ENCODE results near the gene LRRFIP2. TPM values are rescaled to one million over a fixed set of nuclear protein-coding genes. Genes with fewer than 3 reads are reported as not detected.
"Not testable (repeated sequence)": the region's sequence is repeated elsewhere in the genome, so short reads cannot be mapped to it uniquely, and the experiment has no call there.

Gene LRRFIP2
- total and polyA plus RNA-seq, 11 donors = 67.7 to 161 (median 112) TPM

DNA sequence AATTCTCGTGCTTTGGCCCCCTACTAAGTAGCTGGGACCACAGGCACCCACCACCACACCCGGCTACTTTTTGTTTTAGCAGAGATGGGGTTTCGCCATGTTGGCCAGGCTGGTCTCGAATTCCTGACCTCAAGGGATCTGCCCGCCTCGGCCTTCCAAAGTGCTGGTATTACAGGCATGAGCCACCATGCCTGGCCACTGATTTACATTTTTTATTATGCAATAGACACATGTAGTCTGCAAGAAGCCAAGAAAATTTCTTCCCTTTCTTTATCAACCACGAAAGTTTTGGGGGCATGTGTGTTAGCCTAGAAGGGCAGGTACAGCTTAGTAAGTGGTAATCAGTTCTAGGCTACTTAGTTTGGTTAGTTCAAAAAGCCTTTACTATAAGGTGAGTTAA is 51.1 kb downstream of the LRRFIP2 start:
- TF ChIP-seq POLR2A (IDR thresholded peaks at IDR 0.05) = no peak
- intact Hi-C loops (cut with DNase I) = no loop called here
- Histone ChIP-seq H3K27ac (no peak overlapping the region), H3K4me1 (peaks cover 0 to 35% (median 15%) of the 10 kb centered on the region in 12 donors), H3K4me3 (no peak overlapping the region), H3K36me3 (peaks cover 0 to 13% (median 0%) of the 10 kb centered on the region in 9 donors), H3K9me3 (peaks cover 0 to 3% (median 0%) of the 10 kb centered on the region in 12 donors), H3K27me3 (no peaks in the 10 kb centered on the region)
- no peak for ATAC-seq
- DNase-seq = no peak
- WGBS, 4 donors = 93 to 97% (median 95%) methylated on average over 7 of the region's 7 CpGs

- peaks cover 0 to 36% (median 15%) of the 10 kb centered on the region in 12 donors for H3K4me1 ChIP-seq
- H3K4me3 ChIP-seq; intact Hi-C loops (cut with DNase I); ATAC-seq; H3K36me3 ChIP-seq; H3K27ac ChIP-seq; H3K27me3 ChIP-seq; H3K9me3 ChIP-seq; DNase-seq: not testable (repeated sequence)
- 90 to 98% (median 97%) methylated on average over 6 of the region's 6 CpGs for WGBS, 4 donors
Measured at GRCh38 chr3:37122069-37122468, 52.3 kb downstream of the LRRFIP2 start.

DNA sequence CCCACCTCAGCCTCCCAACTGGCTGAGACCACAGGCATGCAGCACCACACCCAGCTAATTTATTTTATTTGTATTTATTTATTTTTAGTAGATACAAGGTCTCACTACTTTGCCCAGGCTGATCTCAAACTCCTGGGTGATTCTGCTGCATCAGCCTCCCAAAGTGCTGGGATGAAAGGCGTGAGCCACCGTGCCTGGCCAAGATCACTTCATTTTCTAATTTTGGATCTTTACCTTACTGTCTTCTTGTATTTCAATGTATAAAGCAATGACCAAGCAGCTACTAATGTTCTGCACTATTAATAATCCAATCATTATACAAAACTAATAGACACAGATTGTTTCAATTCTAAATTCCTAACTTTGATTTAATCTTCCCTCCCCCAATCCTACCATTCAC is 56.2 kb downstream of the LRRFIP2 start:
- Histone ChIP-seq H3K27ac (peak overlapping the region in 1 of 12 donors; percentile 18), H3K36me3 (peaks cover 0 to 8% (median 0%) of the 10 kb centered on the region in 9 donors)
- ATAC-seq = no peak

DNA sequence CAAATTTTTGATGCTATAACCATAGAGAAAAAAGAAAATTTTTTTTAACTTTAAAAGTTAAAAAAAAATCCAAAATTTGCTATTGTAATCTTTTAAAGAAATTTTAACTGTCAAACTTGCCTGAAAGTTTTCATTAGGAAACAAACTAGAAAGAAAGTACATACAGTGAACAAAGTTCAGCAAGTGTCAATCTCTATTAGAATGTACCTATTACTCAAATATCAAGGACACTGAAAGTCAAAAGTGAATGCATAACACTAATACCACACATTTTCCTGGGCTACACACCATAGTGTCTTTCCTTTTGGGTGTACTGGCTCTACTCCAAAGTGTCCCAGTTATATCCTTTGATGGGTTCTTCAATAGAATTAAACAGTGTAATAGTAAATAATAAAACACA is 56.8 kb downstream of the LRRFIP2 start:
- TF ChIP-seq CTCF (IDR thresholded peaks at IDR 0.05) (no peak), POLR2A (IDR thresholded peaks at IDR 0.05) (no peak)
- DNase-seq (no peak), ATAC-seq (peak in 1 of 4 donors; percentile 34)
- Histone ChIP-seq H3K4me1 (peaks cover 0 to 31% (median 7%) of the 10 kb centered on the region in 12 donors), H3K27me3 (no peaks in the 10 kb centered on the region), H3K27ac (no peak overlapping the region), H3K9me3 (peaks cover 0 to 3% (median 0%) of the 10 kb centered on the region in 12 donors), H3K4me3 (no peak overlapping the region), H3K36me3 (peaks cover 0 to 9% (median 0%) of the 10 kb centered on the region in 9 donors)
- intact Hi-C loops (cut with DNase I) = loop anchor here in 2 of 10 donors (2.0 to 5.0 kb wide), 2 partner anchors 55 to 65 kb away; partner anchors contain the start of gene LRRFIP2 (in 1 of the 2)

More for the DNA sequence above, 56.2 kb downstream of the LRRFIP2 start:
- Histone ChIP-seq H3K4me1 (peaks cover 0 to 31% (median 7%) of the 10 kb centered on the region in 12 donors), H3K4me3 (no peak overlapping the region), H3K9me3 (peaks cover 0 to 3% (median 0%) of the 10 kb centered on the region in 12 donors), H3K27me3 (no peaks in the 10 kb centered on the region)
- intact Hi-C loops (cut with DNase I) = loop anchor here in 1 of 10 donors (5.0 kb wide), 1 partner anchor 54 kb away; the partner anchor contains the start of gene LRRFIP2
- DNase-seq = no peak
- TF ChIP-seq CTCF (IDR thresholded peaks at IDR 0.05) (no peak), POLR2A (IDR thresholded peaks at IDR 0.05) (no peak)
- 67 to 73% (median 71%) methylated on average over 2 of the region's 2 CpGs for WGBS, 4 donors

DNA sequence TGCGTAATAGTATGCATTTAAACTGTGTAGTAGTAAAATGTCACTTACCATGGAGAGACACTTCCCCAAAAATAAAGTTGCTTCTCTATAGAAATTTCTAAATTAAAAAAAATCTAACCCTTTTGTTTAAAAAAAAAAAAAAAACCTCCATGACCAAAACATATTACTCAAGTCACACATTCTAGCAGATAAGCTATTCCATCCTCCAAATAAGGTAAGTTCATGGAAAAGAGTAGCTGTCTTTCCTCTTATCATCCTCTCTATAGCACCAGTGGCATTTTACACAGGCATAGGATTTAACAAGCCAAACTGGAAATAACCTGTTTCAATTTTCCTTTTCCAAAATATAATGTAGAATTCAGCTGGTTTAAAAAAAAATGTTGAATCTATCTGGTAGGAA is 57.4 kb downstream of the LRRFIP2 start:
- no peak for TF ChIP-seq POLR2A (IDR thresholded peaks at IDR 0.05)
- no peak for TF ChIP-seq CTCF (IDR thresholded peaks at IDR 0.05)

More for the DNA sequence above, 57.4 kb downstream of the LRRFIP2 start:
- H3K4me1 ChIP-seq = peaks cover 0 to 31% (median 7%) of the 10 kb centered on the region in 12 donors
- 95 to 99% (median 98%) methylated on average over 1 of the region's 1 CpG for WGBS, 4 donors
- peaks cover 0 to under 1% (median 0%) of the 10 kb centered on the region in 12 donors for H3K9me3 ChIP-seq
- no peak for DNase-seq
- intact Hi-C loops (cut with DNase I) = loop anchor here in 2 of 10 donors (2.0 to 5.0 kb wide), 2 partner anchors 55 to 64 kb away; partner anchors contain the start of gene LRRFIP2 (in 1 of the 2)
- H3K36me3 ChIP-seq = peaks cover 0 to 10% (median 0%) of the 10 kb centered on the region in 9 donors
- no peak overlapping the region for H3K4me3 ChIP-seq
- no peak for ATAC-seq
- no peak overlapping the region for H3K27ac ChIP-seq
- no peaks in the 10 kb centered on the region for H3K27me3 ChIP-seq

Data from heart left ventricle (tissue), 16 donors.